HT1080 (cell line): Measurements from ENCODE around the gene PSMB7. TPM values are rescaled to one million over a fixed set of nuclear protein-coding genes. Genes with fewer than 3 reads are reported as not detected.
A peak's percentile ranks its signal among the peaks of the same experiment; 100 is the strongest.

Source experiments
- DNase-seq: peaks from one replicate; pipeline ENCODE4 v3.0.0-alpha.2; 2015; ENCODE audit warnings: low read depth
- total RNA-seq: library from RNA; depleted of rRNA; stranded (reverse); fragments of >200 nt; shearing (Covaris generic); gene quantifications from 2 replicates; pipeline ENCODE4 v1.2.3, GENCODE V29; 2014

The PSMB7 gene
- total RNA-seq, 1 experiment from 2014 or later, result 442 TPM

DNA sequence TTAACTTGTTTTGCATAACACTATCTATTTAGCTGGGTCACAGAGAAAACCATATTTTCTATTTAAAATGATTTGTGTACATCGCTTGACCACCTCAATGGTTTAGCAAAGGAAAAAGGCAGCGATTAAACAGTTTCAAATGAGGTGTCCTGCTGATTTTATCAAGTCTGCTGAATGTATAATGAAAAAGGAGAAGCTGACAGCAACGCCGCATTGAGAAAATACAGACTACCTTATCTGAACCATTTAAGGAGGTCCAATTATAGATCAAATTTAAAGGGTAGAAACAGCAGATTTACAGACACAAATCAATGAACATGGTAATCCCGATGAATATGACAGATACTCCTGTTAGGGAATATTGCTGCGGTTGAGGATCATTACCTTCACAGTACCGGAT is 29.6 kb downstream of the PSMB7 start:
- DNase-seq, result no peak

DNA sequence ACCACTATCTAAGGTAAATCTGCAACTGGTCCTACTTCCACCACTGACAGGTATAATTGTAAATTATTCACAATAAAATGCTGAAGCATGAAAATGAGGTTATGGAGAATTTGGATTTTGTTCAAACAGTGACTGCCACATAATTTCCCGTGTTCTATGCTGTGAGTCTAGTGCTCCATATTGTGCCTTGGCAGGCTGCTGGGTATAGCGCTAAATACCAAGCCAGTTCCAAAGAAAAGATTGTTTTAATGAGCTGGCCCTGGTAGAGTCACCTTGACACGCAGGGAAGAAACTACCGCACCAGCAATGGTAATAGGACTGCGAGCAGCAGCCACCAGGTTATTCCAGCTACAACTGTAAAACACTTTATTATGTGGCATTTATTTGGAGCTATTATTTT is 30.4 kb downstream of the PSMB7 start:
- DNase-seq, result no peak

DNA sequence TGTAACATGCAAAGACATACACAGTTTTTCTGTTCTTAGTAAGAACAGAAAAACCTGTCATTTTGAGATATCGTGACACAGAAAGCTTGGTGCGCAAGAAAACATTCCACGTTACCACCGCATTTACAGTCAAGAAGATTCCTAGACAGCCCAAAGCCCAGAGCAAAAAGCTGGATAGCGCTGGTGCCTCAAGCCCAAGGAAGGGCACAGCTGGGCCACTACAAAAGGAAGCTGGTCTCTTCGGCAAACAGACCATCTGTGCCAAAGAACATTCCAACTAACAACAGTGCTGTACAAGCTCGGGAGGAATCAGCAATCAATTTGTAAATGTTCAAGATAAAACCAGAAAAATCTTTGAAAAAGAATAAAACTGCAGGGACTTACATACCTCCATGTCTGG is 31.0 kb downstream of the PSMB7 start:
- no peak for DNase-seq

GRCh38 chr9:124381170-124381945 is 33.9 kb downstream of the PSMB7 start:
- DNase-seq, result peak; percentile 68

DNA sequence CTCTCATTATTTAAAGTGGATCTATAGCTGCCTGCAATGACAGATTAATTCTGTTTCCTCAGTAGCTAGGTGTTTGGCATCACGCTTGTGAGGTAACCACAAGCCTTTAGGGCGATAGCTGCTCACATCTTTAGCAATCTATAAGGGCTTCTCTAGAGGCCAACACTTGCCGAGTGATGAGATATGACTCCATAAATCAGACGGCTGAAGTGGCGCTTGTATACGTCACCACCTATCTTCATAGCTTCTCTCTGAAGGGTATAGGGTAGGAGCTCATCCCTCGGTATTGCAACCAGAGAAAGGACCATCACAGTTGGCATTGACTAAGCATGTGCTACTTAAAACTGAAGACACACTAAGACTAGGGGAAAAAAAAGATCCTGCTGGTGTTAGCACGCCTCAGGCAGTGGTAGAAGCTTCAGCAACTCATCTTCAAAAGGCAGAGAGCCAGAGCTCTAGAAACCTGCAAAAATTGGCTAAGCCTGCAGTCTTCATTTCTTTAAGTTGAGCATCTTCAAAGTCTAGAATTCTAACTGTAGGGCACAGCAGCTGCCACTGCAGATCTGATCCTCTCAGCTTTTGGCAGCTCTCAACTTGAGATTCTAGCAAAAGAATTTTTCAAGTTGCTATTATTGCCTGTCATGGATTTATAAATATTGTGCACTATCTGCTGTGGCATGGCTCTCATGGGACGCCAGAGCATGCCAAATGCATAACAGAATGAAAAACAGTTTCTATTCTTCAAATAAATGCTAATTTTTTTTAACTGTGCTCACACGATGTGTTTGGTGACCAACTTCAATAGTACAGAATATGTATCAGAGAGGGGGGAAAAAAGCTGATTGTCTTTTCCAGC is 37.5 kb downstream of the PSMB7 start:
- DNase-seq, result no peak

DNA sequence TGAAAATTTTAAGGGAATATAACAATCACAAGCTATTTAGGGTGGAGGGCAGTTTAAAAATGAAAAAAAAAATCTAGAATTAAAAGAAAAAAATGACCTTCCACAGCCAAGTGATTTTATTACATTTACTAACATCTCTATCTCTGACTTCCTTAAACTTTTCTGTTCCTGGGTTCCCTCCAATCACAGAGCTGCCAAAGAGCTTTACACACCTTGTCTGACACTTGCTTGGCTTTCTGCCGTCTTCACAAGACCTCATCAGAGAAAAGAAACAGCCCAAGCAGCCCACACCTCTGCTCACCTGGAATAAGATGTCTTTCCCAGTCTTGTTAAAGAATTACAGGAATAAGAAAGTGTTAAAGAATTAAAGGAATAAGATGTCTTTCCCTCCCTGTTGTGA is 38.9 kb downstream of the PSMB7 start:
- no peak for DNase-seq

- no peak for DNase-seq
Measured at GRCh38 chr9:124375726-124376125, 39.5 kb downstream of the PSMB7 start.

DNA sequence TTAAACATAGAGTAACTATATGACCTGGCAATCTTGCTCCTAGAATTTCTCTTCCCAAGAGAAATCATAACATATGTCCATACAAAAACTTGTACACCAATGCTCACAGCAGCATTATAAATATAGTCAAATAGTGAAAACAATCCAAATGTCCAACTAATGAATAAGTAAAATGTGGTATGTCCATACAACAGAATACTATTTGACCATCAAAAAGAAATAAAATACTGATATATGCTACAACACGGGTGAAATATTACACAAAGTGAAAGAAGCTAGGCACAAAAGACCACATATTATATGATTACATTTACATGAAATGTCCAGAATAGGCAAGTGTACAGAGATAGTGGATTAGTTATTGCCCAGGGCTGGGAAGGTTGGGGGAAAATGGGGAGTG is 41.4 kb downstream of the PSMB7 start:
- DNase-seq, result no peak

DNA sequence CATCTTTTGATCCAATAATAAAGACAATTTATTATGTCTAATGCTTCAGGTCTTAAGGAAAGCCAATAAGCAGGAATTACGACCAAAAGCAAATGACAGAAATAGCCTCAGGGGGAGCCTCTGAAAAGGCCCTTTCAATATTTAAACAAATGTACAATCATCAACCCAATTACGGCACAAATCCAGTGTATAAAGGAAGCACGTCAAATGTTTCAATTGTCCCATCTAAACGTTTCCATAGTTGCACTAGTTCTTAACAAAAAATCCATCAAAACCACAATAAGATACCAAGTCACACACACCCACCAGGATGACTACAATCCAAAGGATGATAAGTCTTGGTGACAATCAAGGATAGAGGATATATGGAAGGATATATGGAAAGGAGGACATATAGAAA is 41.9 kb downstream of the PSMB7 start:
- DNase-seq, result no peak

- no peak for DNase-seq
Measured at GRCh38 chr9:124372038-124372437, 43.2 kb downstream of the PSMB7 start.

GRCh38 chr9:124370896-124371582 is 44.2 kb downstream of the PSMB7 start:
- peak; percentile 33 for DNase-seq

GRCh38 chr9:124369231-124369797 is 45.9 kb downstream of the PSMB7 start:
- no peak for DNase-seq

- DNase-seq, result no peak
Measured at GRCh38 chr9:124368692-124369091, 46.5 kb downstream of the PSMB7 start.

GRCh38 chr9:124366476-124367220 is 48.6 kb downstream of the PSMB7 start:
- no peak for DNase-seq

DNA sequence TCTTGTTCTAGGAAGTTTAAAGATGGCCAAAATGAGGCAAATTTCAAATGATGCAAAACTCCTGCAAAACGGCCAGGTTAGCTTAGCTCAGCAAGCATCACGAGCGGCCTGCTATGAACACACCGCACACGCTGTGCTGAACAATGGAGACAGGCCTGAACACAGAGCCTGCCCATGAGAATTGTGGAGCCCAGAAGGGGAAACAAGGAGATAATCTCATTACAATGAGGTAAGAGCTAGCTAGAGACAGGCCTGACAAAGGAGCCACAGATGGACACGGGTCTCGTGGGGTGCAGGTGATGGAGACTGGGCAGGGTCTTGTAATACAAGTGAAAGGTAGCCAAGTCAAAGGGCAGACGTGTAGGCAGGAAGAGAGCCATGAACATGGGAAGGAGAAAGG is 50.2 kb downstream of the PSMB7 start:
- DNase-seq, result no peak

DNA sequence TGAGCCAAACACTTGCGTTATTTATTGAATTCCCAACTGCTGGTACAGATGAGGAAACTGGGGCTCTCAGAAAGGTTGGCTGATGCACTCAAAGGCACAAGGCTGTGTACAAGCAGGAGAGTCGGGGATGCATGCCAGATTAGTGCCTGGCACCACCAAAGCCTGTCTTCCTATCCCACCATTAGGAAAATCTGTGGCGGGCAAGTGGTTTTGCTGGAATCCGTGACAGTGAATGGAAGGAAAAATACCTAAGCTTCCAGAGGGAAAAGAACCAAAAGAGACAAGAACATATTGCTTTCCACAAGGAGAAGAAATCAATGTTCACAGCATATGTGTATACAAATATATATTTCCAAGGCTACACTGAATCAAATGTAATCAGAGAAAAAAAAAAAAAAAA is 51.1 kb downstream of the PSMB7 start:
- DNase-seq, result no peak

DNA sequence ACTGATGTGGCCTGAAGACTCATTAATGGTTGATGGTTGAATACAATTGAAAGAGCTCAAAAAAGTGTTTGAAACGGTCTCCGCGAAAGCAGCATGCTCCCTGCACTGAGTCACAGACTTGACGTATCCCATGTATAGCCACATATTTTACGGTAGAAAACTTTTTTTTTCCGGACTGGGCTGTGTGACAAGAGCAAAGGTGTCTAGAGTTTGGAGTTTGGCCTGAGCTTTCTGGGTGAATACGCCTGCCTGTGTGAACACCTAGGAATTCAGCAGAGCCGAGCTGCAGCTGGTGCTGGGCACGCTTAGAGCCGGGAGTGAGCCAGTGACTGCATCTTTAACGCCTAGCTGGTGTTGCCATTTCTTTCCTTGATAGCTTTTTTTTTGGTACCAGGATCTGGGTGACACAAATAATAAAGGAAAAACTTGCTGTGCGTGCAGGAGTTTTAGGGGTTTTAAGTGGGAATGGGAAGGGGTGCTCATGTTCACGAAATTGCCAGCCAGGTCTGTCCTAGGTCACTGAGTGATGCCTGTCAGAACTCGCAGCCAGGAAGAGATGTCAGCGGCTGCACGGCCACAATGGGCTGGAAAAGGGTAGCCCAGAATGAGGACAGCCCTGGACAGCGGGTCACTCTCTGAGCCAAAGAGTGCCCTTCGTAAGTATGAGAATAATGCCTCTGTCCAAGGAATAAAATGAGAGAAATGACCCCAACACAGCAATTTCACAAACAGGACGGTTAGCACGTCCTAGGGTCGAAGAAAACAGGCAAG is 51.7 kb downstream of the PSMB7 start:
- DNase-seq, result no peak

DNA sequence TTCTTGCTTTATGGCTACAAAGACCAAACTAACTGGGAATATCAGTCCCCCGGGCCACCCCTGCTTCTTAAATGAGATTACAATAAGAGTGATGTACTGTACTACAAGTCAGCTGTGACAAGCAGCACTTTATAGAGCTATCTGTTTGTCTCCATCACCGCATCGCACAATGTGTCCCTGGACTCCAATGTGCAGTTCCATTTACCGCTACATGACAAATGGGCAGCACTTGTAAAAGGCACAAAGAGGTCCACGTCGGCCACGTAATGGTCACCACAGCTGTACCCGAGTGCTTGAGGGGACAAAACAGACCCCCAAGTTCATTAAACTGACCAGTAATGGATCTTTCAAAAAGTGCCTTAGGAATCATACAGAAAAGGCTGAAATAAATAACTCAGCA is 54.1 kb downstream of the PSMB7 start:
- DNase-seq, result no peak

DNA sequence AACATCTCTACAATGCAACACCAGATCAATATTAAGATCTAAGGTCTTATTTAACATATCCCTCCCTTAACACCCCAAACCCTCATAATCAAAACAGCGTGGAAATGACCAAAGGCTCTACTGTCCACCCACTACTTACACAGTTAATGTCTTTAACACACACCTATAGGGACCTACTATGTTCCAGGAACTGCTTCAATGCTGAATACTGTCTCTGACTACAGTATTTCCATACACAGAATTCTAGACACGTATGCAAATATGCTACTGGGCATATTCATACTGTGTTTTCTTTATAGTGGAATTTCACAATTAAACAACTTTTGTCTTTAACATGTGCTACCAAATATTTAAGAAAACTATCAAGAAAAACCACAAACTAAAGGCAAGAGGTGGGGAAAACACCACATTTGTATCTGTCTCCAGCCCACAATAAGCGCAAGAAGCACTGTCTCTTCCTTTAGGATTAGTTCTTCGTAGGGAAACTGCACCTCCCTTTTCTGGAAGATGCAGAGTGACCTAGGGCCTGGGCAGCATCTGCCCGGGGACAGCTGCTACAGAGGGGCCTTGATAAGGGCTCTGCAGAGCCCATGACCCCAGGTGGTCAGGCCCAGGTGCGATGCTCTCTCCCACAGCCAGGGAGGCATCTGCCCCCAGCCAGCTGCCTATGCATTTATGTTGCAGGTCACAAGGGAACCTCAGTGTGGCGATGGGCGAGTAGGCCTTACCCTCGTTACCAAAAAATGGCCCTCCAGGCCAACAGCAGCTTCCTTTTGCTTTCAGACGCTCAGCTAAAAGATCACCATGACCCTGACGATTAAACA is 55.2 kb downstream of the PSMB7 start:
- no peak for DNase-seq
